Umbilical cord (tissue), 2 donors: ENCODE results near the gene PTPRD. TPM values are rescaled to one million over a fixed set of nuclear protein-coding genes. Genes with fewer than 3 reads are reported as not detected.
A peak's percentile ranks its signal among the peaks of the same experiment; 100 is the strongest.

Experiments used
- DNase-seq: peaks from one replicate; pipeline ENCODE4 v3.0.0-alpha.2; 2015; ENCODE audit warnings: low spot score
- total RNA-seq: library from RNA; depleted of rRNA; stranded (reverse); fragments of >200 nt; gene quantifications from one replicate; pipeline ENCODE4 v1.2.3, GENCODE V29; 2014; ENCODE audit warnings: low replicate concordance; ENCODE audit not compliant: insufficient read depth

The PTPRD gene
- total RNA-seq, 1 donor from 2014 or later: 29.1 TPM

DNA sequence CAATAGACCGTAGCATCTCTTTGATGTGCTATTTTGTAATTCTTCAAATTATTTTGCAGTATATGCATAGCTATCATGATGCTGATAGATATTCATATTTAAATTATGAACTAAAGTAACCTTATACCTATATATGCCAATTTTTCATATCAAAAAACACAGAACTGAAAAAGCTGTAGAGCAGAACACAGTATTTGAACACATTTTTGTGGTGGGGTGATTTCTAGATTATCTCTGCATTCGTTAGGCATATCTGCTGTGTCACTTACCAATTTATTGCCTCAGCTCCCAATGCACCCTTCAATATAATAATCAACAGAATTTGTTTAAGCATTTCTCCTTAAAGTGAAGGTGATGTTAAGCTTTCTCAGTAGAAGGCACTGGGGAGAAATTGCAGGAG, 998.2 kb downstream of the PTPRD start:
- DNase-seq: no peak

GRCh38 chr9:9612755-9613154, 1000.0 kb downstream of the PTPRD start:
- no peak for DNase-seq

DNA sequence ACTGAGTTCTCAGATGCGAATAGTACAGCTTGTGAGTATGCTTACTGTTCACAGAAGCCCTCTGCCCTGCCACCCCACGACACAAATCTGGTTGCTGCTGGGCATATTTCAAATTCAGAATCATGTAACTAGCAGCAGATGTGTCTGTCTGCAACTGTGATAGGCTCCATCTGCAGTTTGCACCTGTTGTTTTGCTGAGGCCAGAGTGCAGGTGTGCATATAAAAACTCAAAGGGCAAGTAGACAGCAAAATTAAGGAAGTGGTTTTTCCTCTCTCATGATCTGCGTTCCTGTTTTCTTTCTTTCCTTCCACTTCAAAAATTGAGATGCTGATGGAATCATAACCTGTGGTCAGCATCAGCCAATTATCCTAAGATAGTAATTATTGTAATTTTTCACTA, 1000.5 kb downstream of the PTPRD start:
- no peak for DNase-seq

GRCh38 chr9:9605681-9606080, 1007.1 kb downstream of the PTPRD start:
- no peak for DNase-seq

DNA sequence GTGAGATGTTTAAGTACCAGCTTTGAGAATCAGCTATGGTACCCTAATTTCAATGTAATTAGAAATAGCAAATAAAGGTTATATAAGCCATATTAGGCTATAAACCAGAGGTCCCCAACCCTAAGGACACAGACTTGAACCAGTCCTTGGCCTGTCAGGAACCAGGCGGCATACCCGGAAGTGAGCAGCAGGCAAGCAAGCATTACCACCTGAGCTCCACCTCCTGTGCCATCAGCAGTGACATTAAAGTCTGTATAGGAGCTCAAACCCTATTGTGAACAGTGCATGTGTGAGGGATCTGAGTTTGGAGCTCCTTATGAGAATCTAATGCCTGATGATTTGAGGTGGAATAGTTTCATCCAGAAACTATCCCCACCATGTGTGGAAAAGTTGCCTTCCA, 1009.5 kb downstream of the PTPRD start:
- no peak for DNase-seq

DNA sequence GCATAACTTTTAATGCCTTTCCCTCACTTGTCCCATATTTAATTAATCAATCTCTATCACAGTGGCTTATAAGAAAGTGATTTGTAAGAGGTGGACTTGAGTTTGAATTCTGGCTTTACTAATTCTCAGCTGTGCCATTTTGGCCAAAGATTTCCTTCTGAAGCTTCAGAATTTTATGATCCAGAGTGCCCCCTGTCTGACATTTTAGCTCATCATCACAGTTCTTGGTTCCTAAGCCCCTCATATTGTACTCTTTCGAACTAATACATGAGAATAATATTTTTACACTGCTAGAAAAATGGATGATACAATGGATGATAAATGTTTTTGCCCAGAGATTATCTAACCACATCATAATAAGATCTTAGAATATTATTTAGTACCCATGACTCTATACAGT, 1014.1 kb downstream of the PTPRD start:
- DNase-seq: no peak

- no peak for DNase-seq
These were observed 1020.7 kb downstream of the PTPRD start for GRCh38 chr9:9592104-9592503.

GRCh38 chr9:9585920-9586319, 1026.9 kb downstream of the PTPRD start:
- DNase-seq: no peak

DNA sequence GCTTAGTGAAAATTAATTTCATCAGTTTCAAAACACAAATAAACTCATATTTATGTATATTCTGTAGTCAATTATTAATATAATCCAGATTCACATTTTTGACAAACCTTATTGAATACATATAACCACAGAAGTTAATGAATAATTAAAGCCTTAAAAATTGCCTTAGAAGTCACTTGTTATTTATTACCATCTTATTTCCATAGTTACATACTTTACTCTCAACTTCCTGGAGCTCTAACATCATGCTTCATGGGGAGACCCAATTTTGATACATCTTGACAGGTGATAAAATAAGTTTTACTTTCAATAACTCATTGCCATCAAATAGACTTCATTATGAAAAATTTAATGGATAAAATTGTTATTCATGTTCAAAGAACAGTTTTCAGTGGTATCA, 1038.7 kb downstream of the PTPRD start:
- DNase-seq: no peak

GRCh38 chr9:9565700-9566099, 1047.1 kb downstream of the PTPRD start:
- peak; percentile 32 for DNase-seq

- DNase-seq: no peak
These were observed 1049.0 kb downstream of the PTPRD start for GRCh38 chr9:9563817-9564216.

DNA sequence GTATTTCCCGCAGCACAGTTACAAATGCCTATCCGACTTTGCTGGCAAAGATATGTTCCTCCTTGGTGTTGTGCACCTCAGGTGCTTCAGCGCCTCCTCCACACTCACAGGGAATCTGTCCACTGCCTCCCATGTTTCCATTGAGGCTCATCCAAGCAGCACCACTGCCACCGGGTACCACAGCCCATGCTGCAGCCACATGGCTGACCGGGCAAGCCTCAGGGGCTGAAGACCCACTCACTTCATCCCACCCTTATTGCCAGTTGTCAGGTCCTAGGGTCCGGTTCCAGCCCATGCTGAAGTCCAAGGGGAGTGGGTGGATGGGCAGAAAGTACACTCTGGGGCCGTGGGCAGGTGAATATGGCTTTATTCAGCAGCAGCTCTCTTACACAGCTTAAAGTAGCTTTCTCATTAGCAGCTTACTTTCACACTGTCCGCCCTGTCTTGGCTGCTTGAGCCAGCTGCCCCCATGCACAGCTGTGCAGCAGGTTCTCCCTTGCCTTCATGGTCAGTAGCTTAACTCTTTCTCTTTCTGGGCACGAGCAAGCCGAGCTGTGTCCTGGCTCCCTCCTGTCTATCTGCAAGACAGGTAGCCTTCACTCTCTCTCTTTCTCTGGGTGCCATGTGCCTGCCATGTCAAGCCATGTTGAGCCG, 1052.3 kb downstream of the PTPRD start:
- no peak for DNase-seq

DNA sequence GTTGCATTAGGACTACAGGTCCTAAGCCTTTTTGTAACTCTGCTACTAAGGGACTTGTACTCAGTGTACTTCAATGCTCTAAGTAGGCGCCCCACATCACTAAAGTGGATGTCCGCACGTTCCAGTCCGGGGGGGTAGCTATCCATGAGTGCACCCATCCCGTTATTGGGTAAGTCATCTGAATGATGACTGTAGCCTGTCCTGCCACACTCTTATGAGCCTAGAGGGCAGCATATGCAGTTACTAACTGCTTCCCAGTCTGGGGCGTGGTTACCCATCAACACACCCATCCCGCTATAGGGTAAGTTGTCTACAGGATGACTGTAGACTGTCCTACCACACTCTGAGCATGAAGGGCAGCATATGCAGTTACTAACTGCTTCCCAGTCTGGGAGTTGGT, 1053.9 kb downstream of the PTPRD start:
- DNase-seq: no peak

DNA sequence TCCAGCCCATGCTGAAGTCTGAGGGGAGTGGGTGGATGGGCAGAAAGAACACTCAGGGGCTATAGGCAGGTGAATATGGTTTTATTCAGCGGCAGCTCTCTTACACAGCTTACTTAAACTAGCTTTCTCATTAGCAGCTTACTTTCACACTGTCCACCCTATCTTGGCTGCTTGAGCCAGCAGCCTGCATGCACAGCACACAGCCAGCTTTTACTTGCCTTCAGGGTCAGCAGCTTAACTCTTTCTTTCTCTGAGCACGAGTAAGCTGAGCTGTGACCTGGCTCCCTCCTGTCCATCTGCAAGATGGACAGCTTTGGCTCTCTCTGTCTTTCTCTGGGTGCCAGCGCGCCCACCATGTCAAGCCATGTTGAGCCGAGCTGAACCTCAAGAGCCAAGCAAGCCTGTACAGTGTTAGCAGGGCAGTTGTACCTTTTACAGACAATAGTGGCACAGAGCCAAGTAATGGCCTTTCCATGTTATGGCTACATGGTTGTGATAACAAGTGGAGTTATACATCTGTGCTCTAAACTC, 1054.9 kb downstream of the PTPRD start:
- no peak for DNase-seq

- DNase-seq: no peak
These were observed 1055.7 kb downstream of the PTPRD start for GRCh38 chr9:9556865-9557803.

DNA sequence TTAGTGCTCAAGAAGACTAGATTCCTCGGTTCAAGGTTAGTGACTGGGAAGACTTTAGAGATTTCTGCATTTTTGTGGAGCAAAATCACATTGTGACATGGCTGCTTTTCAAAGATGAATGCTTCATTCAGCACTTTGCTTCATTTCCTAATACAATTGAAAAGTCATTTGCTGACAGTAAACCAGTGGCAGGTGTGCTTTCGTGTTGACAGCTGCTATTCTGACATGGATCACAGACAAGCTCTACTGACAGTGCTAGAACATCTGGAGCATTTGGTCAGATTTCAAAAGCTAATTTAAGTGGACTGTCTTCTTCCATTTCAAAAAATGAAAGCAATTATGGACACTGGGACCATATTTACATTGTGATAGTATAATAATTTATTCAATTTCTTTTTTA, 1060.1 kb downstream of the PTPRD start:
- DNase-seq: no peak

GRCh38 chr9:9538766-9539165, 1074.0 kb downstream of the PTPRD start:
- no peak for DNase-seq

GRCh38 chr9:9538356-9538755, 1074.4 kb downstream of the PTPRD start:
- no peak for DNase-seq

DNA sequence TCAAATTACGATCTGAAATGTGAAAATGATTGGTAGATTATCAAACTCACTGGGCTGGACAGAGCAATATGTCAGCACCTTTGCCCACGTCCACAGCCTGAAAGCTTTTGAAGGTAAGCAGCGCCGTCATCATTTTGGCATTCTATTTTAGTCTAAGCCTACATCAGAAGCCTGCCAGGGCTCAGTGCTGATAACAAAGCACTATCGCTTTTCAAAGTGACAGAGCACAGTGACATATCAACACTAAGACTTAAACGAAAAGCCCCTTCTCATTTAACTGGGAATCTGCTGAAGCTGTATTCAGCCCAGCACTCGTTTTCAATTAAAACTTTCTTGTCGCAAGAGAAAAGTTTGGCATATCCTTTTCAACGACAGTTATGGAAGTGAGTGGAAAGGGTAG, 1076.3 kb downstream of the PTPRD start:
- DNase-seq: no peak

- DNase-seq: no peak
These were observed 1089.2 kb downstream of the PTPRD start for GRCh38 chr9:9523476-9524139.

DNA sequence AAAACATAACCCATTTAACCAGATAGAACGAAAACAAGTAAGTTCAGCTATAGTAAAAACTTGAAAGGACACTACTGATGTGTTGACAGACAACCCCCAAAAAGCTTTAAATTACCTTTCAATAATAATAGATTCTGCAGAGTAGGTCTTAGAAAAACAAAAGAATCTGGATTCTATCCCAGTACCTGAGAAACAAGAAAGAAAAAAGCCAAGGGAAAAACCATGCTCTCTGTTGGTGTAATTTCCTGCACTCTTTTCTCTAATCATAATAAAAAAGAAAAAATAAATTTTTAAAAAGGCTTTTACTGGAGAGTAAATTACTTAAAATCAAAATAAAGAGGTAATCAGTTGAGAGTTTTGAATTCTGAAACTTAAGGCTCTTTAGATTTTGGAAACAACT, 1090.4 kb downstream of the PTPRD start:
- DNase-seq: no peak

- DNase-seq: no peak
These were observed 1091.6 kb downstream of the PTPRD start for GRCh38 chr9:9521033-9521779.
